ENCODE data around the gene LMCD1.

Gene LMCD1

GRCh38 chr3:8506571-8507061 lies 5.0 kb downstream of the LMCD1 start:
- DNase-seq: no peak

DNA sequence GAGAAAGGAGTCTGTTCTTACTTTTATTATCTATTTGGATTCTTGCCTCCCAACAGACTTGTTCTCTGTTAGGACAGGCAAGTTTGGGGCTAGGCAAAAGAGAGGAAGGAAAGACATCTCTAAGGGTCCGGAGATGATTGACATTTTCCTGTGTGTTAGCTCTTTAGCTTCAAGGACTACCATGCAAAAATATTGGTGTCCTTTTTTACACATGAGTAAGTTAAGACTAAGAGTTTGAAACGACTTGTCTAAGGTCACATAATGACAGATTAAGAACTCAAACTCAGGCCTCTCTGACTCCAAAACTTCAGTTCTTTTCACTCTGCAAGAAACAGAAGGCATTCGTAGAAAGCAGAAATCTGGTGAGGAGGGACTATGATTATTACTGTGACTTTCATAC lies 5.9 kb downstream of the LMCD1 start:
- no peak for DNase-seq

DNA sequence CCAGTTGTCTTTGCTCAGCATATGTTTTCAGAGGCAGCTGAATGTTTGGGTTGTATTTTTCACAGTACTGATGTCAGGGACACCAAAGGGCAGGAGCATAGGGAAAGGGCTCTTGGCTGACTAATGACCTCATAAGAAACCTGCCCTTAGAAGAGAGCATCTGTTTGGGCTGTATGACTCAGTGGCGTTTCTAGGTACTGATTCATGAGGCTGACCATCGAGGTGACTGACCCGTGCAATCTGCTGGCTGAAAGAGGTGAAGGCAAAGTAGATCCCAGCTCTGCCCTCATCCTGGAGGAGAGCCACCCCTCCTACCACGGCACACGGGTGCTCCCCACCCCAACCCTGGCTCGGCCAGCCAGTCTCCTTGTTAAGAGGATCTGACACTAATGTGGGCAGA lies 8.3 kb downstream of the LMCD1 start:
- no peak for DNase-seq

GRCh38 chr3:8512234-8512633 lies 10.6 kb downstream of the LMCD1 start:
- DNase-seq: no peak

GRCh38 chr3:8516047-8516661 lies 14.5 kb downstream of the LMCD1 start:
- DNase-seq: no peak

- DNase-seq: no peak
Observed at GRCh38 chr3:8516783-8517182, 15.2 kb downstream of the LMCD1 start.

DNA sequence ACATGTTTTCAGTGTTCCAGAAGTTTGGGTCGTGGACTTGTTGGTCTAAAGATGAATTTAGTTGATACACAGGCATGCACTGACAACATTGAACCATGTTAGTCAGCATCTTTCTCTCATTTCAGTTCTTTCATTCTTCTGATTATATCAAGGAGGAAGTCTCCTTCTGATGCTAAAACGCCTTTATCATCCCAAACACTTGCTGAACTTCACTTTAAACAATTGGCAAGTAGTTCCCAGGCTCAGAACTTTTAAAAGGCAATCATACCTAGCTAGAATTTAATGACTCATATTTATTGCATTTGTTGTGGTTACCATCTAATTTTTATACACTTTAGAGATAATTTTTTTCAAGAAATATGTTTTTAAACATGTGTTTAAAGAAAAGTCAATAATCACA lies 15.9 kb downstream of the LMCD1 start:
- no peak for DNase-seq

DNA sequence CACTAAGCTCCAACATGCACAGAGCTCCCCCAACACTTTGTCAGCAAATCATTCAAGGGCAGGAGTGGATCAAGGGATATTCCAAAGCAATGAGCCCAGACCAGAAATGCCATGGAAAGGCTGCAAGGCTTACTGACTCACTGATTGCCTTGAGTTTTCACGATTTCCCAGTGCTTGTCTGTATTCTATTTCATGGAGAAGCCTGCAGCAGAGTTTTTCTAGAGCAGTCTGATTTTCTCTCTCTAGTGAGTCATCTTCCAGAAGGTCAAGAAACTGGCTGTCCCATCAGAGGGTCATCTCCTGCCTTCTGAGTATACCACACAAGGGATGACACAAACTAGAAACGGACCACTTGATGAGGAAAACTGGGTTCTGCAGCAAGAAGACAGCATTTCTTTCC lies 16.5 kb downstream of the LMCD1 start:
- DNase-seq: no peak

DNA sequence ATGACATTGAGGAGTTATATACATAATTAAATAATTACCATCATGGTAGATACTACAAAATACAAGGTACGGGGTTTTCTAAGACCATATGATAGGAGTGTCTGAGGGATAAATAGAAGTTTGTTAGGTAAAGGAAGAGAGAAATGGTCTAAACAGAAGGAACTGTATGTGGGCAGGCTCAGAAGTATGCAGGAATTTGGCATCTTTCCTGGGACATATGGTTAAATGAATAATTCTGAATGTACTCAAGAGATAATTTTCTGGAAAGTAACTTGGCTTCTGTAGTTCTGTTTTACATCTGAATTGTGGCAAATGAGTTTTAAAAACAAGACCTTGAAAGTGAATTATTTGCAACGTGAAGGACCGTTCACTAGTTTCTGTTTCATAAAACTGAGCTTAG lies 17.5 kb downstream of the LMCD1 start:
- DNase-seq: no peak

DNA sequence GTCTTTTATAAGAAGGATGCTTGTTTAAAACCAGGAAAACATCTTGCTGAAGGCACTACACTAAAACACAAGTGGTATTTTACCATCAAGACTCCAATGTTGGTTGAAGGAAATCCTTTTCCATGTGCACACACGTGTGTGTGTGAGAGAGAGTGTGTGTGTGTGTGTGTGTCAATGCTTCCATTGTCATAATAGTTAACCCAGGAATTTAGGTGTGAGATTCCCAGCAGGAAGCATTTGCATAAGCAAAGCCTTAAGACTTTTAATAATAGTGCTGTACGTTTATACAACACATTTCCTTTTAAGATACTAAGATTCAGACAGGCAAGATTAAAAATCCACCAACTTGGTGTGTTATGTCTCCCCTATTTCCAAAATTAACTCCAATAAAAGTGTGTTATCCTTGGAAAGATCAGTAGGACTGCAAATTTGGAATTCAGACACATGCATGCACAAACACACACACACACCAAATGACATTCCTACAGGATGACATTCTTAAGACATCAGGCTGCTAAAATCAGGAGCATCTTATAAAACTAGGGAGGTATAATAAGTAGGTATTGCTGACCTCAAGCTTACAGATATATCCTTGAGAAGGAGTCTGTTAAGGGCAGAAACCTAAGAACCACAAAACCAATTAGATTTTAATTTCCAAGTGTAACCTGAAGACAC lies 18.3 kb downstream of the LMCD1 start:
- DNase-seq: no peak

DNA sequence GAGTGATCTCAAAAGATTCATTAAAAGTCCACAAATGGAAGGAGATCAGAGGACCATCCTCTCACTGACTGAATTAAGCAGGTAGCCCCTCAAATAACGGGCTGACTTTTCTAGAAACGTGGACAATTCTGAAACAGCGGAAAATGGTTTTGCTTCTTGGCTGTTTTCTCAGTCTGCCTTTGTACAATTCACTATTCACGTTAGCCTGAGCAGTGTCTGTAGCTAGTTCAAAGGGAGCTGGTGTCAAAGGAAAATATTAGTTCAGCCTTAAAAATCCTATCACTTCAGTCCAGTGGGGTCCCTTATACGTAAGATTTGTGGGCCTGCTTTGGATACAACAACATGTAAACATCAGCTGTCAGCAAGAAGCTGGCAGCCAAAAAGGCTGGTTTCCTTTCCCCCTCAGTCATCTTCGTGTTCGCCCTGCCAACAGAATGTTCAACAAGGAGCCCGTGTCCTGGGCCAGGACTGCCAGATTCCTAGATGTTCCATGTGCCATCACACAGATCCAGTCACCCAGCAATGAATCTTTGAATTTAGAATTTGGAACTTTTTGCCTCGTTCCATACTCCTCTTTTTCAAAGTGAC lies 19.3 kb downstream of the LMCD1 start:
- DNase-seq: no peak

- no peak for DNase-seq
Observed at GRCh38 chr3:8523041-8523440, 21.4 kb downstream of the LMCD1 start.

- DNase-seq: no peak
Observed at GRCh38 chr3:8524249-8524648, 22.6 kb downstream of the LMCD1 start.

- no peak for DNase-seq
Observed at GRCh38 chr3:8524656-8525399, 23.2 kb downstream of the LMCD1 start.

GRCh38 chr3:8525893-8526292 lies 24.3 kb downstream of the LMCD1 start:
- no peak for DNase-seq

DNA sequence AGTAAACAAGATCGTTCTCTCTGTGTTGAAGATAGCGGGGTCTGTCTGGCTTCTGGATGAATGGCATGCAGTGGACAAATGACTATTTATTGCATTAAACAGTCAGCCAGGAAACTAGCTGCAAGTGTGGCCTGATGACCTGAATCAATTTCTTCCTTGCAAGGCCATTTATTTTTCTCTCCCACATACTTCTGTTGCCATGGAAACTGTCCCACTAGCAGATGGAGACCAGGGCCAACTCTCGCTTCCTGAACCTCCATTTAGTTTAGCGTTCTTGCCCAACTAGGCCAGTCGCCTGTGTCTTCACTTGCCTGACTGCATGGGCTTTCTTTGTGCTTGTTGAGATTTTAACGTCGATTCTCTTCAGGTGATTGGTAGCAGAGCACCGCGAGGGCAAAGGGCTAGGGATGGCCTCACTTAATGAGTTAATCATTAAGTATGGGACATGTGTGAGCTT lies 27.6 kb downstream of the LMCD1 start:
- DNase-seq: no peak

GRCh38 chr3:8529738-8530525 lies 28.3 kb downstream of the LMCD1 start:
- no peak for DNase-seq

DNA sequence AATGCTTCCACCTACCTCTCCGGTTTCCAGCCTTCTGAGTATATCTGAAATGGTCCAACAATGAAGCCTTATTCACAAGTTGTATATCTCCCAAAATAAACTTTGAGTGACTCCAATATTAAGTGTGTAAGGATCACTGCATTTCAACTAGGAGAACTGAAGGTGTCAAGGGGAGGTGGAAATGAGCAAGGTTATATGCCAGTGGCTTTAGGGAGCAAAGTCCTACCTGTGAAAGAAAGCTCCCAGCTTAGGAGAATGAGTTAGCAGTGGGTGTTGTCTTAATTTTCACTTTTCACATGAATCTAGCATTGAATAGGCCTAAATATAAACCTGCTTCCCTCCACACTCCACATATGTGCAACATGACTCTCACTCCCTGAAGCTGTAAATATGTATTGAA lies 29.0 kb downstream of the LMCD1 start:
- DNase-seq: no peak

- no peak for DNase-seq
Observed at GRCh38 chr3:8532251-8532871, 30.7 kb downstream of the LMCD1 start.

DNA sequence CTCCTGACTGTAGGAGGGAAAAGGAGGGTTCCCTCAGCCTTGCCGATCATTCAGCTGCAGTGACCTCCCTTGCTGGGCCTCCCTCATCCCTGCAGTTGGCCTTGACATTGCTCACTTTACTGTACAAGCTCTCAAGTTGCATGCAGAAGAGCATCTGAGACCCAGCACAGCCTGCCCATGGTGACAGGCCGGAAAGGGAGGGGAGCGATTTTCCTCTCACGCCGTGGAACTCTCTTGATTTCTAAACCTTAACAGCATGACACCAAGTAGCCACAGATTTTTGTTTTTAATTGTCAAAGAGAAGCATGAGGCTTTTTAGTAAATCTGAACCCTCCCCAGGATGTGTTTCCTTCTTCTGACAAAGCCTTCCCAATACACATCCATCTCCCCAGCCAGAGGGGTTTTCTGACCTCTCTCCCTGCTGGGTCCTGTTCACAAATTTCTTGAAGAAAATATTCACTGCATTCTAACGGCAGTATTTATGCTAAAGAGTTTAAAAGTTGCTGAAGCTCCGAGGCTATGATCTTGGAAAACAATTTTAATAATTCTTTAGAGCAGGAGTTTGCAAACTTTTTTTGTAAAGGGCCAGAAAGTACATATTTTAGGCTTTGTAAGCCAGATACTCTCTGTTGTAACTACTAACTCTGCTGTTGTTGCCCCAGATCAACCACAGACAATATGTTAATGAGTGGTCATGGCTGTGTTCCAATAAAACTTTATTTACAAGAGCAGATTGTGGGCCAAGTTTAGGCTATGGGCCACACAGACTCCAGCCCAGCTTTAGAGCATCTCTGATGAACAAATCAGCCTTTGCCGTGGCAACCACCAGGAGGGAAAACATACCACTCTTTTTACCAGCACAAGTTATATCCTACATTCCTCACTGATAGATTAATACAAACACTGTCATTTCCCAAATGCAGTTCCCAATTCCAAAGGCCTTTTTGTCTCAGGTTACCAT lies 34.8 kb downstream of the LMCD1 start:
- DNase-seq: no peak

GRCh38 chr3:8537440-8537839 lies 35.8 kb downstream of the LMCD1 start:
- DNase-seq: no peak

Measured in activated T-cell treated with anti-CD3 and anti-CD28 coated beads, Interleukin-2, amount 50 U/mL, for 1 hour (primary cell).